Loucy (cell line): ENCODE measurements around the gene TRPM6.
"Not testable (repeated sequence)": the region's sequence is repeated elsewhere in the genome, so short reads cannot be mapped to it uniquely, and the experiment has no call there.

Experiments
- H2AFZ ChIP-seq: fragments of 200-600 bp; sonication (generic); 2 replicates; pipeline ENCODE4 v1.6.0; 2016; ENCODE audit warnings: antibody characterized with exemption, mild to moderate bottlenecking, low read length, moderate library complexity
- H3F3A ChIP-seq: fragments of 200-600 bp; 2 replicates; pipeline ENCODE4 v1.6.0; 2016; ENCODE audit warnings: antibody characterized with exemption, low read depth, mild to moderate bottlenecking
- H3K27me3 ChIP-seq: fragments of 200-600 bp; sonication (generic); 2 replicates; pipeline ENCODE4 v1.6.1; 2014; ENCODE audit warnings: low read length, mild to moderate bottlenecking; ENCODE audit not compliant: insufficient read depth, poor library complexity, severe bottlenecking
- H3K36me3 ChIP-seq: fragments of 200-600 bp; sonication (generic); 2 replicates; pipeline ENCODE4 v1.6.1; 2016; ENCODE audit warnings: low read length; ENCODE audit not compliant: insufficient read depth
- H3K4me1 ChIP-seq: fragments of 200-600 bp; sonication (generic); 2 replicates; pipeline ENCODE4 v1.5.1; 2014; ENCODE audit warnings: low read length, mild to moderate bottlenecking; ENCODE audit not compliant: insufficient read depth, poor library complexity, severe bottlenecking
- H3K4me2 ChIP-seq: fragments of 200-600 bp; sonication (generic); 2 replicates; pipeline ENCODE4 v1.6.0; 2014; ENCODE audit warnings: antibody characterized with exemption, low read length, low read depth, mild to moderate bottlenecking; ENCODE audit not compliant: poor library complexity, severe bottlenecking
- H3K4me3 ChIP-seq: fragments of 200-600 bp; sonication (generic); 2 replicates; pipeline ENCODE4 v1.5.1; 2014; ENCODE audit warnings: low read length, mild to moderate bottlenecking, mixed read lengths; ENCODE audit not compliant: poor library complexity, severe bottlenecking
- H3K79me2 ChIP-seq: fragments of 200-600 bp; sonication (generic); 2 replicates; pipeline ENCODE4 v1.6.1; 2014; ENCODE audit warnings: low read length; ENCODE audit not compliant: insufficient read depth
- H3K9ac ChIP-seq: fragments of 200-600 bp; sonication (generic); 2 replicates; pipeline ENCODE4 v1.6.0; 2014; ENCODE audit warnings: mild to moderate bottlenecking, low read depth, low read length, moderate library complexity; ENCODE audit not compliant: poor library complexity, severe bottlenecking
- H3K9me2 ChIP-seq: fragments of 200-600 bp; sonication (generic); replicated peaks from 2 replicates; pipeline ENCODE4 v1.6.1; 2016; ENCODE audit warnings: low read depth, low read length, mixed read lengths
- H3K9me3 ChIP-seq: fragments of 200-600 bp; sonication (generic); 2 replicates; pipeline ENCODE4 v1.6.1; 2014; ENCODE audit warnings: mild to moderate bottlenecking, antibody characterized with exemption, low read length, low read depth; ENCODE audit not compliant: insufficient read depth
- H4K20me1 ChIP-seq: fragments of 200-600 bp; sonication (generic); 2 replicates; pipeline ENCODE4 v1.6.0; 2014; ENCODE audit warnings: antibody characterized with exemption, low read length, mild to moderate bottlenecking; ENCODE audit not compliant: insufficient read depth, poor library complexity, severe bottlenecking
- EZH2phosphoT487 ChIP-seq: fragments of 200-600 bp; IDR thresholded peaks from 2 replicates; pipeline ENCODE4 v1.6.1; 2018; ENCODE audit warnings: antibody characterized with exemption, mild to moderate bottlenecking, moderate library complexity, borderline replicate concordance
- TF ChIP-seq, protein P1 (sequence below): fragments of 200-600 bp; sonication (generic); conservative IDR thresholded peaks from 2 replicates; pipeline ENCODE4 v1.5.1; 2014; ENCODE audit warnings: mild to moderate bottlenecking, antibody characterized with exemption, low read length

TRPM6 gene

DNA sequence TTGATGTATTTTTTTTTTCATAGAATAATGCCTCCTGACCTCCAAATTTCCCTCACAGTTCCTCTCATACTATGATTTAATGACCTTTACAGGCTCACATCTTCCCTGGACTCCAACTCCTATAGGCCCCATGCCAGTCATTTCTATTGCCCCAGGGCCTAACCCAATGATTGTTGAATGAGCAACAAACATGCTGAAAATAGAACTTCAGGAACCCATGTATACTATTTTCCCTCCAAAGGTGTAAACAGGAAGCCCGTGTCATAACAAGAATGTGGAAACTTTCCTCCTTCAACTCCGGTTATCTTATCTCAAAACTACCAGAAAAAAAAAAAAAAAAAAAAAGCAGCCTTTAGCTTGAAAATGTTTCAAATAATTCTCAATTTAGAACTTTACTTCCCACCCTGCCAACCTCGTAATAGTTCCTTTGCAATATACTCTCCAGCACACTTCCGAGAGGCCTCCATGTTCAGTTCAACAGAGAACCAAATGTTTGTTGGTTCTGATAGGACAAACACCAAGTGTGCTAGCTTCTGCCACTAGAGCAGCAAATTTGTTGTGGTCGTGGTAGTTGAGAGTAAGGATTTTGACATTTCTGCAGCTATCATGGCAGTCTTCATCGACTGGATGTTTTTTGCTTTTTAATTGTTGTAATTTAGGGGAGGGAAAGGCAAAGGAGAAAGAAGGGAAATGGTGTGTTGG, 25.8 kb downstream of the TRPM6 start:
- no peaks in the 10 kb centered on the region for H4K20me1 ChIP-seq
- H3K4me3 ChIP-seq: no peak overlapping the region
- TF ChIP-seq, protein P1, sequence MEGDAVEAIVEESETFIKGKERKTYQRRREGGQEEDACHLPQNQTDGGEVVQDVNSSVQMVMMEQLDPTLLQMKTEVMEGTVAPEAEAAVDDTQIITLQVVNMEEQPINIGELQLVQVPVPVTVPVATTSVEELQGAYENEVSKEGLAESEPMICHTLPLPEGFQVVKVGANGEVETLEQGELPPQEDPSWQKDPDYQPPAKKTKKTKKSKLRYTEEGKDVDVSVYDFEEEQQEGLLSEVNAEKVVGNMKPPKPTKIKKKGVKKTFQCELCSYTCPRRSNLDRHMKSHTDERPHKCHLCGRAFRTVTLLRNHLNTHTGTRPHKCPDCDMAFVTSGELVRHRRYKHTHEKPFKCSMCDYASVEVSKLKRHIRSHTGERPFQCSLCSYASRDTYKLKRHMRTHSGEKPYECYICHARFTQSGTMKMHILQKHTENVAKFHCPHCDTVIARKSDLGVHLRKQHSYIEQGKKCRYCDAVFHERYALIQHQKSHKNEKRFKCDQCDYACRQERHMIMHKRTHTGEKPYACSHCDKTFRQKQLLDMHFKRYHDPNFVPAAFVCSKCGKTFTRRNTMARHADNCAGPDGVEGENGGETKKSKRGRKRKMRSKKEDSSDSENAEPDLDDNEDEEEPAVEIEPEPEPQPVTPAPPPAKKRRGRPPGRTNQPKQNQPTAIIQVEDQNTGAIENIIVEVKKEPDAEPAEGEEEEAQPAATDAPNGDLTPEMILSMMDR: no peak
- TF ChIP-seq EZH2phosphoT487: no peak
- no peak overlapping the region for H3K4me2 ChIP-seq
- no peaks in the 10 kb centered on the region for H3K36me3 ChIP-seq
- no peak overlapping the region for H2AFZ ChIP-seq
- no peaks in the 10 kb centered on the region for H3F3A ChIP-seq
- H3K9me2 ChIP-seq: no peaks in the 10 kb centered on the region
- H3K27me3 ChIP-seq: no peaks in the 10 kb centered on the region
- no peaks in the 10 kb centered on the region for H3K9me3 ChIP-seq
- no peaks in the 10 kb centered on the region for H3K79me2 ChIP-seq
- no peak overlapping the region for H3K9ac ChIP-seq
- H3K4me1 ChIP-seq: peaks cover 14% of the 10 kb centered on the region

DNA sequence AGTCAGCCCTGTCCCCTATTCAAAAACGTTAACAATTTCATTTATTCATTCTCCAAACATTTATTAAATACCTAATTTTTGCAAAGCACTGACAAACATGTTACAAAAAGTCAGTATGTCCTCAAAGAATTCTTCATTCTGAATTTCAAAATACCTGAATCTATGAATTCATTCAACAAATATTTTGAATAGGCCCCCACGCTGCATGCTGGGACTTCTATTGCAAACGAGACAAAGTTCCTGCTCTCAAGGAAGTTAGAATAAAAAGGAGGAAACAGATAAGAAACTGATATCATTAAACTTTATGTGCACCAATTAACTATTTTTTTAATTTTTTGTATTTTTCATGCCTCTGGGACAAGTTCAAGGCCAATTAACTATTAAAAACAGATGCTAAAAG, 26.6 kb downstream of the TRPM6 start:
- TF ChIP-seq EZH2phosphoT487: no peak
- TF ChIP-seq, protein P1: no peak
- Histone ChIP-seq H3K4me1 (peaks cover 14% of the 10 kb centered on the region), H4K20me1 (no peaks in the 10 kb centered on the region), H3K9me2 (no peaks in the 10 kb centered on the region), H3K27me3 (no peaks in the 10 kb centered on the region), H3K4me2 (no peak overlapping the region), H3K9ac (no peak overlapping the region), H3K79me2 (no peaks in the 10 kb centered on the region), H3K36me3 (no peaks in the 10 kb centered on the region), H3F3A (no peaks in the 10 kb centered on the region), H2AFZ (no peak overlapping the region), H3K9me3 (no peaks in the 10 kb centered on the region), H3K4me3 (no peak overlapping the region)

DNA sequence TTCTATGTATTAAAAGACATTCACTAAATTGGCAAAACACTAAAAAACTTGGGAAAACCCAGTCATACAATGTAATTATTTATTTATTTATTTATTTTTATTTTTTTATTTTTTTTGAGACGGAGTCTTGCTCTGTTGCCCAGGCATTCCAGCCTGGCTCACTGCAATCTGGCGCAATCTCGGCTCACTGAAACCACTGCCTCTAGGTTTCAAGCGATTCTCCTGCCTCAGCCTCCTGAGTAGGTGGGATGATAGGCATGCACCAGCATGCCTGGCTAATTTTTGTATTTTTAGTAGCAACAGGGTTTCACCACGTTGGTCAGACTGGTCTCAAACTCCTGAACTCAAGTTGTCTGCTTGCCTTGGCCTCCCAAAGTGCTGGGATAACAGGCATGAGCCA, 27.5 kb downstream of the TRPM6 start:
- H3K27me3 ChIP-seq, H3F3A ChIP-seq, H3K79me2 ChIP-seq, H2AFZ ChIP-seq, H3K36me3 ChIP-seq, H3K4me2 ChIP-seq, H4K20me1 ChIP-seq, H3K9ac ChIP-seq, H3K4me3 ChIP-seq, H3K9me2 ChIP-seq, H3K9me3 ChIP-seq: not testable (repeated sequence)
- H3K4me1 ChIP-seq: peaks cover 14% of the 10 kb centered on the region

DNA sequence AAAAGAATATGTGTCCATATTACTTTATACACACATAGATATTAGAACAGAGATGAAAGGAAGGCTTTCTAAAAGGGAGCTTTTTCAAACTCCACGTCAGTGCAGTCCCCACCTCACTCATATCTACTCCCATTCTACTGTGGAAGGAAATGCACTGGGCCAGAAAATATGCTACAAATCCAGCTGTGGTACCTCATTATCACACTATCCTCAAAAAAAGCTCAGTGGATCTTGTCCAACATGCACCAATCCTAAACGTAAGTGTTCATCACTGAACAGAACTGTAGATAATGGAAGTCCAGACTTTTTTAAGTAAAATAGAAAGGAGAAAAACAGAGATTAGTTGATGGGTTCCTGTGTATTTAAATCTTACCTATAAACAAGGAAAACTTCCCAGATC, 27.9 kb downstream of the TRPM6 start:
- H3K4me3 ChIP-seq: no peak overlapping the region
- no peaks in the 10 kb centered on the region for H3K9me2 ChIP-seq
- H4K20me1 ChIP-seq: no peaks in the 10 kb centered on the region
- H3K9ac ChIP-seq: no peak overlapping the region
- TF ChIP-seq, protein P1: no peak
- TF ChIP-seq EZH2phosphoT487: no peak
- H3K79me2 ChIP-seq: no peaks in the 10 kb centered on the region
- H3K9me3 ChIP-seq: no peaks in the 10 kb centered on the region
- H3F3A ChIP-seq: no peaks in the 10 kb centered on the region
- H3K4me1 ChIP-seq: peaks cover 14% of the 10 kb centered on the region
- H2AFZ ChIP-seq: no peak overlapping the region
- H3K36me3 ChIP-seq: no peaks in the 10 kb centered on the region
- no peaks in the 10 kb centered on the region for H3K27me3 ChIP-seq
- H3K4me2 ChIP-seq: no peak overlapping the region
